CD4-positive, alpha-beta T cell treated with Interleukin-15 for 4 hours (primary cell): ENCODE results near the gene DDX24.
A peak's percentile ranks its signal among the peaks of the same experiment; 100 is the strongest.

ENCODE experiments used
- DNase-seq: peaks from one replicate; pipeline ENCODE4 v3.0.0-alpha.2; 2020; ENCODE audit warnings: low spot score

The DDX24 gene

GRCh38 chr14:94048691-94049624 lies 32.0 kb downstream of the DDX24 start:
- DNase-seq = no peak

GRCh38 chr14:94047581-94047980 lies 33.4 kb downstream of the DDX24 start:
- DNase-seq = no peak

GRCh38 chr14:94046696-94047250 lies 34.2 kb downstream of the DDX24 start:
- DNase-seq = no peak

GRCh38 chr14:94045563-94046345 lies 35.2 kb downstream of the DDX24 start:
- no peak for DNase-seq

DNA sequence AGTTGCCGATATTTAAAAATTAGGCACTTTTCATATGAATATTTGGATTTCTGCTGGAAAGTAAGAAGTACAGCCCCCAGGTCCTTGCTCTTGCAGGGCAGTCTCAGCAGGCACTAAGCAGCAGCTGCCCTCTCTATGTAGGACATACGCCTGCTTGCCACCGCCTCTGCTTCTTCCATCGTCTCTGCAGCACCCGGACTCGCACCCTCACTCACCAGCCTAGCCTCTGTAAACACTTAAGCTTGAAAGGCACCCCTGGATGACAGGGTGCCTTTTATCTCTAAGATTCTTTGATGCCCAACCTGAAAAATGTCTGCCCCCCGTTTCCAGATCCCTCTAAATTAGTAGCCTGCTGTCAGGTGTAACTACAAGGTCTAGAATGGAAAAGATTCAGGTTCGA lies 35.9 kb downstream of the DDX24 start:
- DNase-seq = no peak

- DNase-seq = no peak
These were observed 36.4 kb downstream of the DDX24 start for GRCh38 chr14:94044476-94045091.

- no peak for DNase-seq
These were observed 37.1 kb downstream of the DDX24 start for GRCh38 chr14:94043756-94044475.

GRCh38 chr14:94043111-94043755 lies 37.8 kb downstream of the DDX24 start:
- no peak for DNase-seq

DNA sequence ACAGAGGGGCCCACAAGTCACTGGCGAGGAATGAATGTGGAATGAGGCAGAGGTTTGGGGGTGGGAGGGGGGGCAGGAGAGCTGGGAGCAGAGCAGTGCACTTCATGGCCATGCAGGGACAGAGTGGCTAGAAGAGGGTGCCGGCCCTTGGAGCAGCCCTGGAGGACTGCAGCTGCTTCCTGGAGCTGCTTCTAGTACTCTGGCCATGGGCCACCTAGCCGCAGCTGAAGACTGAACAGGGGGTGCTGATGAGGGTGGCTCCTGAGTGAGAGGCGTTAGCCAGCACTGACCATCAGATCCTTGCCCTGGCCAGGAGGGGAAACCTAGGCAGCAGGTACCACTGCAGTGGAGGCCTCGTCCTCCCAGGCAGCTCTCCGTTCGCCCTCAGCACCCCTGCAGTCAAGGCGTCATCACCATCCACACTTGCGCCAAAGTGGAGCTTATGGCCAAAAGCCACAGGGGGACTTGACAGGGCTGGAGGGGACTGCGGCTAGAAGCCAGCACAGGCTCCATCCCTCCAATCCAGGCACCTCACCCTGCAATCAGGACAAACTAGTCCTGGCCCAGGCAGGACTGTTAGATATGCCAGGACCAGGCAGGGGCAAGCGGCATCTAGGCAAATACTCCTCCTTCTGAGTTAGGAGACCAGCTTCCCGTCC lies 38.4 kb downstream of the DDX24 start:
- DNase-seq = no peak

DNA sequence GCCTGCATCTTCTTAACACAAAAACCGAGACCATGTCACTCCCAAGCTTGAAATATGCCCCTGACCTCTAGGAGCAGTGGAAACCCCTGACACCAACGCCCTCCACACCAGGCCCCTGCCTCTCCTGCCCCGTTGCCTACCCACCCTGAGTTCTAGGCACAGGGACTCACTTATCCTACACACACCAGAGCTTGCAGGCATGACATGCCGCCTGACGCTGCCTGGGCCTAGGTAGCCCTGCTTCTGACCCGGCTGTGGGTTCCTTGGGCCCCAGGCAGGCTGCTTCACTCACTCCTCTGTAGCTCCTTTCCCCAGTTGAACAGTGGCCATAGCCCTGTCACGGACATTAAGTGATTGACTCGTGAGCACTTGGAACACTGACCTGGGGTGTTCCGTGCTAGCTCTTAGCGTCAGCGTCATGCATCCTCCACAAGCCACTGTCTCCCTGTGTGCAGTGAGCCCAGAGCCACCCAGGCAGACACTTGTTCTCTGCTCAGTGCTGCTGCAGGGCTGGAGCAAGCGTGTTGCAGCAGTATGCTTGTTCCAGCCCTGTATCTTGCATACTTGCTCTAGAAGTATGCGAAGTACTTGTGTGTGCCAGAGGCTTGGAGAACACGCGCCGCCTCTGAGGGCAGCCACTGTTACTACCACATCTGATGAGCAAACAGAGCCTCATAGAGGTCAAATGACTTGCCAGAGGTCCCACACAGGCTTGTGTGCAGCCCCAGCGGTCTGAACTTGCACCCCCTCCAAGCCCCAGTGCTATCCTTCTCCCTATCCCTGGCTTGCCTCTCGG lies 39.3 kb downstream of the DDX24 start:
- no peak for DNase-seq

- no peak for DNase-seq
These were observed 40.2 kb downstream of the DDX24 start for GRCh38 chr14:94040796-94041195.

DNA sequence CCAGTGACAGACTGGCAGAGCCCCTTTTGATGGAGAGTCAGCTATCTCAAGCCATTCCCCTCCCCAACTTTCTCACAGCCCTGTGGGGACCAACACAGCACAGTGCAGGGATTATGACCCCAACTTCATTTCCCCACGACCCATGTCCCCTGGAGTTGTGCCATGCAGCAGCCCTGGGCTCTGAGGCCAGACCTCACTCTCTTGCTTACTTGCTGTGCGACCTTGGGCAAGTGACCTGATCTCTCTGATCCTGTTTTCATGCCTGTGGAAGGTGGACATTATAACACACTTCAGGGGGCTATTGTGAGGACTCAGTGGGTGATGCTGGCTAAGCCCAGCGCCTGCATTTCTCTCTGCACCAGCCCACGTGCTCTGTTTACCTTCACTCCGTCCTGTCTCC lies 40.8 kb downstream of the DDX24 start:
- no peak for DNase-seq

DNA sequence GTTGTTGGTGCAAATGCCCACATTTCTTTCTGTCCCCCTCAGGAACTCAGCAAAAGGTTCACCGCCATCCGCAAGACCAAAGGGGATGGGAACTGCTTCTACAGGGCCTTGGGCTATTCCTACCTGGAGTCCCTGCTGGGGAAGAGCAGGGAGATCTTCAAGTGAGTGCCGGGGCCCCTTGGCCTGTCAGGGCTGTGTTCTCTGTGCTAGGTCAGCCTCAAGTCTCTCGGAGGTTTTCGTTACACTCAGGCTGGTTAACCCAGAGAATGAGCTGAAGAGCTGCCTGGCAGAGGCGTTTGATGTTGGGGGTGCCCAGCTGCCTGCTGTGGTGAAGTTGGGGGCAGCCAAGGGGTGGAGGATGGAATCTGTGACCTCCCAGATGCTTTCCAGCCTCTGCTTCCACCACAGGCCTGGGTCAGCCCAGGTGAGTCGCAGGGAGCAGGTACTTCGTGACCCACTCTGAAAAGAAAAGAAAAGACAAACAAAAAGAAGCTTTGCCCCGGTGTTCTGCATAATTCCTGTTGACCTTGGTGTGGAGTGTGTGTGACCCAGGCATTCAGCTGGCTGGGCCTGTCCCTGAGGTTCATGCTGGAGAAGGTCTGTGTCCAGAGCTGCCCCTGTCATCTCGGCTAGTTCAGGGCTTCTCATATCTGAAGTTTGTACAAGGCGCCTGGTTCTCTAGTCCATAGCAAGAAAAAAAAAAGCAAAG lies 41.9 kb downstream of the DDX24 start:
- DNase-seq = no peak

- DNase-seq = no peak
These were observed 42.5 kb downstream of the DDX24 start for GRCh38 chr14:94038510-94038909.

- no peak for DNase-seq
These were observed 43.0 kb downstream of the DDX24 start for GRCh38 chr14:94037954-94038353.

DNA sequence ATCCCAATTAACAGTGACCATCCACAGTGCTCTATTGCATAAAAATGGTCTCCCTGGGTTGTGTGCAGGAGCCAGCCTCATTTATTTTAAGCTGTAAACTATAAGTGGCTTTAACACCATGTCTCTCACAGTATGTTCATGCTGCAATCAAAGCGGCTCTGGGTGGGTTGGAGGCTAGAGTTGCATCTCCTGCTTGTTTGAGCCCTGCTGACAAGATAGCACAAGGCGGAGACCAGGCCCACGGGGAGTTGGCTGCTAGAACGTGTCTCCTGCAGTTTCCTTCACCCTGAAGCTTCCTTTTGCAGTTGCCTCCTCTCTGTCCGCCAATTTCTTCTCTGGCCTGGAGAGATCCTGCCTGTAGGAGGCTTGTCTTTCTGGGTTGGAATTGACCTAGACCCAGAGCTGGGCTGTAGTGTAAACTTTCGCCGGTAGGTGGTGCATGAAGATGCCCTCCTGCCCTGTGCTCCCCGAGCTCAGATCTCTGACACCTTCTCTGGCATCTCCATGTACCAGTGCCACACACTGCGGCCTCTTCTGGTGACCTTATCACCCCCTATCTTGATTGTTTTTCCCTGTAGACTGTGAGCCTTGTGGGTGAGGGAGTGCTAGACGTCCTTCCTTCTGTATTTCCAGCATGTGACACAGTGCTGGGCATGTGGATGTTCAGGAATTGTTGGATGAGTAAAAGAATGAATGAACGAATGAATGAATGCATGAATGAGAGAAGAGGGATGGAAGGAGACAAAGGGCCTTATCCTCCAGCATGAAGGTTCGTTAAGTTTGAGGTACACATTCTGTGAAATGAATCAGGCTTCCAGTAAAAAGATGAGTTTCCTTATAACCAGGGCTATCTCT lies 44.5 kb downstream of the DDX24 start:
- DNase-seq = peak; percentile 75

DNA sequence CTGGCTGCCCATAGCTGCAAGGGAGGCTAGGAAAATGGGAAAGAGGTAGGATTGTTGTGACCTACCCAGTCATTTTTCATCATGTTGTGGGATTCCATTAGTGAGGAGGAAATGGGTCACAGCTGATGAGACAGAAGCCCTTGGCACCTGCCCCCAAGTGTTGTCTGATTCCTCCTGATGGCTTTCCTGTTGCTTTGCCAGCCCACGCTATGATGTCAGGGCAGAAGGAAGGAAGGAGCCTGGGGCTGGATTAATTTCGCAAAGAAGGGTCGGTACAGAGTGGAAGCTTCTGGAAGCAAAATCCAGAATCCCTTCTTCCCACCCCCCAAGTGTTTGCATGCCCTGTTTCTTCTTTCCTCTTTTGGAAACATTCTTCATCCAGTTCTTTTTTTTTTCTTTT lies 46.1 kb downstream of the DDX24 start:
- no peak for DNase-seq

DNA sequence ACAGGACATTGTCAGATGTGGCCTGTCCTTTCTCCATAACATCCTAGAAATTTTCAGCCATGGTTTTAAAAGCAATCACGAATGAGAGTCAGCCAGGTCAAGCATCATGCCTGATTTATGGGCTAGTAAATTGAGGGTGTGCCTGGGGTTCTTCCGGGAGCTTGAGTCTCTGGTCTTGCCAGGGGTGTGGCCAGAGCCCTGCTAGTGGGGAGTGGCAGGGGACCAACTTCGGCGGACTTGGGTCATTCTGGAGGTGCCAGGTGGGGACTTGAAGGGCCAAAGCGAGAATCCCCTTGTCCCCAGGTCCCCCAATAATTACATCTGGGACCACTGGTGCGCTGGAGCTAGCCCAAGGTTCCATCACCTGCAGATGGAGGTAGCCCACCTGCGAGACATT lies 49.1 kb downstream of the DDX24 start:
- no peak for DNase-seq
